A549 (cell line): ENCODE results near the gene SMIM35. TPM values are rescaled to one million over a fixed set of nuclear protein-coding genes. Genes with fewer than 3 reads are reported as not detected.

Experiments
- ATAC-seq, 2 experiments: fragments of 200-7000 bp in 1 of 2; fragments of >200 bp in 1 of 2; cut with Nextera tagmentation in 1 of 2; cut with Tn5 transposase in 1 of 2; 3 replicates each; pipeline versions ENCODE4 v1.8.0 to v1.9.1; 2018 to 2020; ENCODE audit warnings: mild to moderate bottlenecking in 1 of 2, moderate library complexity in 1 of 2
- CTCF ChIA-PET: fragments of 300-600 bp; sonication (Branson Sonifier 250); formaldehyde crosslinking; extraction: SDS; loops from one replicate; lab custom pipeline; 2021; ENCODE audit warnings: antibody characterized with exemption, inconsistent platforms; lab: Yijun Ruan, JAX
- POLR2A ChIA-PET: fragments of 350-600 bp; formaldehyde crosslinking; extraction: SDS; loops from one replicate; lab custom pipeline; 2021; ENCODE audit warnings: antibody characterized with exemption, inconsistent platforms; lab: Yijun Ruan, JAX
- DNase-seq, 2 experiments: peaks; one replicate each; pipeline versions ENCODE4 v3.0.0 to v3.0.0-alpha.2; 2011 to 2016; ENCODE audit warnings: low read depth in 1 of 2, low spot score in 1 of 2
- FAIRE-seq: peaks from 2 replicates; lab custom pipeline; 2011; peaks lifted over from hg19 to GRCh38; lab: Jason Lieb, UNC
- H3K27ac ChIP-seq, 2 experiments: fragments of >200 bp; sonication (Bioruptor Twin); formaldehyde crosslinking; 3 replicates each; pipeline ENCODE4 v1.5.1; 2016 to 2017
- H3K4me1 ChIP-seq: fragments of >200 bp; sonication (Bioruptor Twin); formaldehyde crosslinking; 3 replicates; pipeline ENCODE4 v1.6.1; 2016
- H3K4me2 ChIP-seq: fragments of >200 bp; sonication (Bioruptor Twin); formaldehyde crosslinking; 3 replicates; pipeline ENCODE4 v1.6.1; 2016
- H3K4me3 ChIP-seq: fragments of >200 bp; sonication (Bioruptor Twin); formaldehyde crosslinking; 3 replicates; pipeline ENCODE4 v1.5.1; 2016
- H3K9me3 ChIP-seq: fragments of >200 bp; sonication (Bioruptor Twin); formaldehyde crosslinking; 3 replicates; pipeline ENCODE4 v1.6.1; 2016
- BHLHE40 ChIP-seq: IDR thresholded peaks from 2 replicates; pipeline ENCODE4 v1.6.1; 2012; ENCODE audit warnings: low read depth, low read length, inconsistent platforms
- CBX8 ChIP-seq: fragments of 200-600 bp; sonication (generic); IDR thresholded peaks from 2 replicates; pipeline ENCODE4 v1.6.1; 2016
- CEBPB ChIP-seq, 2 experiments: fragments of >200 bp in 1 of 2; sonication (Bioruptor Twin) in 1 of 2; formaldehyde crosslinking in 1 of 2; IDR thresholded peaks; 2 replicates each; pipeline ENCODE4 v1.6.1; 2012 to 2016
- CHD2 ChIP-seq: fragments of 150-350 bp; IDR thresholded peaks from 2 replicates; pipeline ENCODE4 v1.6.1; 2014; ENCODE audit warnings: low read length; ENCODE audit not compliant: partially characterized antibody
- CHD4 ChIP-seq: fragments of 200-600 bp; sonication (generic); IDR thresholded peaks from 2 replicates; pipeline ENCODE4 v1.6.1; 2016; ENCODE audit warnings: antibody characterized with exemption, mild to moderate bottlenecking, borderline replicate concordance
- EHF ChIP-seq: fragments of 250-450 bp; sonication (Bioruptor Pico); IDR thresholded peaks from 2 replicates; pipeline ENCODE4 v1.5.0; 2020; ENCODE audit warnings: mild to moderate bottlenecking
- EP300 ChIP-seq, 2 experiments: fragments of >200 bp; sonication (Bioruptor Twin); formaldehyde crosslinking; IDR thresholded peaks; 2 replicates in 1 of 2; 3 replicates in 1 of 2; pipeline ENCODE4 v1.6.1; 2016 to 2017
- ESRRA ChIP-seq: fragments of 150-350 bp; IDR thresholded peaks from 2 replicates; pipeline ENCODE4 v1.6.1; 2014; ENCODE audit warnings: mild to moderate bottlenecking, low read length, borderline replicate concordance
- HES2 ChIP-seq: fragments of >200 bp; sonication (Bioruptor Twin); formaldehyde crosslinking; IDR thresholded peaks from 2 replicates; pipeline ENCODE4 v1.6.1; 2016
- HOXA7 ChIP-seq: fragments of 250-450 bp; sonication (Bioruptor Pico); IDR thresholded peaks from 2 replicates; pipeline ENCODE4 v1.5.0; 2020; ENCODE audit warnings: mild to moderate bottlenecking, moderate library complexity
- HOXB13 ChIP-seq: fragments of 250-450 bp; sonication (Bioruptor Pico); IDR thresholded peaks from 2 replicates; pipeline ENCODE4 v1.5.0; 2020; ENCODE audit warnings: low read depth, mild to moderate bottlenecking, moderate library complexity
- HOXB5 ChIP-seq: fragments of 250-450 bp; sonication (Bioruptor Pico); IDR thresholded peaks from 2 replicates; pipeline ENCODE4 v1.5.0; 2020; ENCODE audit warnings: mild to moderate bottlenecking, moderate library complexity
- KDM1A ChIP-seq: fragments of 200-600 bp; sonication (generic); IDR thresholded peaks from 2 replicates; pipeline ENCODE4 v1.6.1; 2016; ENCODE audit warnings: low read depth, mild to moderate bottlenecking
- MAFK ChIP-seq: fragments of 450-650 bp; IDR thresholded peaks from 2 replicates; pipeline ENCODE4 v1.6.1; 2014; ENCODE audit not compliant: partially characterized antibody
- MAZ ChIP-seq: fragments of 150-350 bp; IDR thresholded peaks from 2 replicates; pipeline ENCODE4 v1.6.1; 2014; ENCODE audit warnings: antibody characterized with exemption, low read depth, low read length, borderline replicate concordance
- PBX3 ChIP-seq: IDR thresholded peaks from 2 replicates; pipeline ENCODE4 v1.6.1; 2012
- POLR2AphosphoS2 ChIP-seq: conservative IDR thresholded peaks from 2 replicates; pipeline ENCODE4 v1.6.1; 2012; ENCODE audit warnings: low read length, improper control_type of control experiment, inconsistent platforms
- RARB ChIP-seq: fragments of 250-450 bp; sonication (Bioruptor Pico); IDR thresholded peaks from 2 replicates; pipeline ENCODE4 v1.8.0; 2021; ENCODE audit warnings: mild to moderate bottlenecking, moderate library complexity
- REST ChIP-seq: fragments of 200-600 bp; sonication (generic); IDR thresholded peaks from 2 replicates; pipeline ENCODE4 v1.6.1; 2016; ENCODE audit warnings: antibody characterized with exemption, mild to moderate bottlenecking, moderate library complexity
- RFX5 ChIP-seq: fragments of 450-650 bp; IDR thresholded peaks from 2 replicates; pipeline ENCODE4 v1.7.1; 2014; ENCODE audit warnings: antibody characterized with exemption, mild to moderate bottlenecking, moderate library complexity
- ZC3H11A ChIP-seq: fragments of 450-650 bp; IDR thresholded peaks from 2 replicates; pipeline ENCODE4 v1.6.1; 2014; ENCODE audit warnings: antibody characterized with exemption, mild to moderate bottlenecking
- ZFP36 ChIP-seq: fragments of 450-650 bp; IDR thresholded peaks from 2 replicates; pipeline ENCODE4 v1.6.1; 2014; ENCODE audit warnings: borderline replicate concordance; ENCODE audit not compliant: partially characterized antibody
- WGBS: methylation state at CpG from one replicate; pipeline ENCODE4 v1.1.6; 2017; ENCODE audit errors: missing lambda C conversion rate; 5-methylcytosine and 5-hydroxymethylcytosine counted together
- polyA plus RNA-seq, 4 experiments: library from polyadenylated mRNA; depleted of rRNA in 3 of 4; stranded (reverse); fragments of >200 nt; fragmentation: RNase III in 1 of 4; extraction: RNeasy Plus Mini Kit Qiagen cat#74134 plus additional on column Dnase treatment in 1 of 4; gene quantifications; 2 replicates in 3 of 4; 3 replicates in 1 of 4; pipeline ENCODE4 v1.2.3, GENCODE V29; 2011 to 2017
- TF ChIP-seq, protein P1 (sequence below): fragments of 250-450 bp; sonication (Bioruptor Pico); IDR thresholded peaks from 2 replicates; pipeline ENCODE4 v1.5.0; 2020; ENCODE audit warnings: low read depth, mild to moderate bottlenecking, moderate library complexity
- TF ChIP-seq, protein P2 (sequence below): fragments of >200 bp; sonication (Bioruptor Twin); formaldehyde crosslinking; IDR thresholded peaks from 3 replicates; pipeline ENCODE4 v1.6.1; 2016

SMIM35 gene
- polyA plus RNA-seq, 2 of the 4 experiments (the other 2 are of a cell fraction): not detected

- Histone ChIP-seq H3K4me2 (no peak overlapping the region), H3K4me3 (no peak overlapping the region), H3K9me3 (no peaks in the 10 kb centered on the region), H3K27ac (no peak overlapping the region), H3K4me1 (0 out of 3 replicates have a peak, but pooled peaks cover 4% of the 10 kb centered on the region)
- DNase-seq (no peak), ATAC-seq (no peak), FAIRE-seq (no peak)
- TF ChIP-seq PBX3 (no peak), ESRRA (no peak), BHLHE40 (no peak), EP300 (IDR thresholded peaks at IDR 0.05) (no peak), HOXA7 (CRISPR knock-in tag) (no peak)
- POLR2A ChIA-PET: no interaction called here
- 60% methylated on average over 4 of the region's 4 CpGs for WGBS
- CTCF ChIA-PET: interaction anchor here (0.9 to 1.2 kb wide), 2 partner anchors 10 to 224 kb away, joined by 5 to 7 read pairs; no protein-coding TSS in a partner anchor
Measured at GRCh38 chr11:118042796-118043195, 44.0 kb downstream of the SMIM35 start.

- Histone ChIP-seq H3K4me3 (no peak overlapping the region), H3K27ac (no peak overlapping the region), H3K9me3 (no peaks in the 10 kb centered on the region), H3K4me2 (no peak overlapping the region), H3K4me1 (0 out of 3 replicates have a peak, but pooled peaks cover 4% of the 10 kb centered on the region)
- no peak for FAIRE-seq
- ATAC-seq: no peak
- WGBS: 8% methylated on average over 1 of the region's 1 CpG
- ChIA-PET POLR2A (no interaction called here), CTCF (interaction anchor here (0.9 to 1.2 kb wide), 3 partner anchors 11 to 223 kb away, joined by 3 to 7 read pairs (median 5); no protein-coding TSS in a partner anchor)
- no peak for DNase-seq
- TF ChIP-seq CHD4 (no peak), CEBPB (IDR thresholded peaks at IDR 0.05) (no peak), RARB (CRISPR knock-in tag) (no peak), HES2 (no peak), ZC3H11A (no peak)
- TF ChIP-seq, protein P1, sequence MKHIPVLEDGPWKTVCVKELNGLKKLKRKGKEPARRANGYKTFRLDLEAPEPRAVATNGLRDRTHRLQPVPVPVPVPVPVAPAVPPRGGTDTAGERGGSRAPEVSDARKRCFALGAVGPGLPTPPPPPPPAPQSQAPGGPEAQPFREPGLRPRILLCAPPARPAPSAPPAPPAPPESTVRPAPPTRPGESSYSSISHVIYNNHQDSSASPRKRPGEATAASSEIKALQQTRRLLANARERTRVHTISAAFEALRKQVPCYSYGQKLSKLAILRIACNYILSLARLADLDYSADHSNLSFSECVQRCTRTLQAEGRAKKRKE: no peak
Measured at GRCh38 chr11:118042141-118042540, 44.6 kb downstream of the SMIM35 start.

- ATAC-seq: no peak
- H3K4me3 ChIP-seq: no peak overlapping the region
- 58% methylated on average over 4 of the region's 4 CpGs for WGBS
- no peak for DNase-seq
- TF ChIP-seq ESRRA: no peak
- no peak for TF ChIP-seq HOXB13 (CRISPR knock-in tag)
- TF ChIP-seq RFX5: no peak
- TF ChIP-seq POLR2AphosphoS2: no peak
- no peak for TF ChIP-seq KDM1A
- no peak for TF ChIP-seq MAFK
- TF ChIP-seq EHF: no peak
- no peak for TF ChIP-seq CEBPB (IDR thresholded peaks at IDR 0.05)
- TF ChIP-seq, all 56 proteins: peak for 0
- CTCF ChIA-PET: no interaction called here
- POLR2A ChIA-PET: no interaction called here
- Histone ChIP-seq H3K4me2 (no peak overlapping the region), H3K9me3 (no peaks in the 10 kb centered on the region), H3K4me1 (no peaks in the 10 kb centered on the region), H3K27ac (no peak overlapping the region)
- no peak for FAIRE-seq
Measured at GRCh38 chr11:118033443-118033842, 53.3 kb downstream of the SMIM35 start.

DNA sequence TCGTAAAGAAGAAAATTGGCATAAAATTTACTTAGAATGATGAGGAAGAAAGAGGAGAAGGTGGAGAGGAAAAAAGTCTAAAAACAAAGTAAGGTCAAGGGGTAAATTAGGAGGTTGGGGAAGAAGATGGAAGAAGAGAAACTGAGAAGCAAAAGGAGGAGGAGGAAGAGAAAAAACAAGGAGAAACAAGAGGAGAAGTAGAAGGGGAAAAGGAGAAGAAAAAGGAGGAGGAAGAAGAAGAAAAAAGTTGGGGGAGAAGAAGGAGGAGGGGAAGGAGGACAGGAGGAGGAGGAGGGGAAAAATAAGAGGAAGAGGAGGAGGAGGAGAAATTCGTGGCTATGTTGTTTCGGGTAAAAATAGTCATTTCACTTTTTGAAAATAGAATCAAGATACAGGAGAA lies 58.1 kb downstream of the SMIM35 start:
- Histone ChIP-seq H3K27ac (no peak overlapping the region), H3K4me2 (no peak overlapping the region), H3K9me3 (no peaks in the 10 kb centered on the region), H3K4me3 (no peak overlapping the region), H3K4me1 (no peaks in the 10 kb centered on the region)
- 26% methylated on average over 3 of the region's 3 CpGs for WGBS
- CTCF ChIA-PET: no interaction called here
- ATAC-seq (no peak), DNase-seq (no peak), FAIRE-seq (no peak)
- POLR2A ChIA-PET: no interaction called here
- TF ChIP-seq, protein P2, sequence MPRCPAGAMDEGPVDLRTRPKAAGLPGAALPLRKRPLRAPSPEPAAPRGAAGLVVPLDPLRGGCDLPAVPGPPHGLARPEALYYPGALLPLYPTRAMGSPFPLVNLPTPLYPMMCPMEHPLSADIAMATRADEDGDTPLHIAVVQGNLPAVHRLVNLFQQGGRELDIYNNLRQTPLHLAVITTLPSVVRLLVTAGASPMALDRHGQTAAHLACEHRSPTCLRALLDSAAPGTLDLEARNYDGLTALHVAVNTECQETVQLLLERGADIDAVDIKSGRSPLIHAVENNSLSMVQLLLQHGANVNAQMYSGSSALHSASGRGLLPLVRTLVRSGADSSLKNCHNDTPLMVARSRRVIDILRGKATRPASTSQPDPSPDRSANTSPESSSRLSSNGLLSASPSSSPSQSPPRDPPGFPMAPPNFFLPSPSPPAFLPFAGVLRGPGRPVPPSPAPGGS: no peak
- TF ChIP-seq REST: no peak
- TF ChIP-seq MAZ: no peak
- no peak for TF ChIP-seq HOXB5 (CRISPR knock-in tag)
- TF ChIP-seq CHD2: no peak
- no peak for TF ChIP-seq CBX8
- TF ChIP-seq ZFP36: no peak
- no peak for TF ChIP-seq PBX3
